DND-41 (cell line): ENCODE measurements around the gene GRIK3.
"Not testable (repeated sequence)": the region's sequence is repeated elsewhere in the genome, so short reads cannot be mapped to it uniquely, and the experiment has no call there.

Experiments used
- CTCF ChIP-seq: IDR thresholded peaks from 2 replicates; pipeline ENCODE4 v1.5.1; 2012; ENCODE audit warnings: borderline replicate concordance, low read length, moderate library complexity, mild to moderate bottlenecking; ENCODE audit not compliant: poor library complexity, severe bottlenecking; ENCODE audit errors: extremely low read depth
- EZH2 ChIP-seq: IDR thresholded peaks from 3 replicates; pipeline ENCODE4 v1.6.1; 2012; ENCODE audit warnings: borderline replicate concordance, low read depth, mild to moderate bottlenecking, moderate library complexity, low read length, inconsistent platforms; ENCODE audit not compliant: severe bottlenecking

DNA sequence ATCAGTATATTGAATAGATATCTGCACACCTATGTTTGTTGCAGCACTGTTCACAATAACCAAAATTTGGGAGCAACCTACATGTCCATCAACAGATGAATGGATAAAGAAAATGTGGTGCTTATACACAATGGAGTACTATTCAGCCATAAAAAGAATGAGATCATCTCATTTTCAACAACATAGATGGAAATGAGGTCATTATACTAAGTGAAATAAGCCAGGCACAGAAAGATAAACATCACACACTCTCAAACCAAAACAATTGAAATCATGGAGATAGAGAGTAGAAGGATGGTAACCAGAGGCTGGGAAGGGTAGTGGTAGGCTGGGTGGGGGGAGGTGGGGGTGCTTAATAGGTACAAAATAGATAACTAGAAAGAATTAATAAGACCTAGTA lies 136.5 kb downstream of the GRIK3 start:
- TF ChIP-seq CTCF, EZH2: not testable (repeated sequence)
